Sigmoid colon (tissue), 7 donors: ENCODE measurements around the gene CHCHD6. TPM values are rescaled to one million over a fixed set of nuclear protein-coding genes. Genes with fewer than 3 reads are reported as not detected.

Source experiments
- DNase-seq: peaks from one replicate; pipeline ENCODE4 v3.0.0-alpha.2; 2019
- H3K27ac ChIP-seq, 4 donors: fragments of 200-600 bp; sonication (generic); one replicate each; pipeline ENCODE4 v1.5.1; 2016 to 2019; ENCODE audit warnings: mild to moderate bottlenecking in 1 of 4
- H3K27me3 ChIP-seq, 3 donors: fragments of 200-600 bp; sonication (generic); one replicate each; pipeline ENCODE4 v1.5.1; 2019; ENCODE audit warnings: mild to moderate bottlenecking in 1 of 3
- H3K36me3 ChIP-seq, 4 donors: fragments of 200-600 bp; sonication (generic); one replicate each; pipeline ENCODE4 v1.5.1; 2016 to 2019
- H3K4me1 ChIP-seq, 4 donors: fragments of 200-600 bp; sonication (generic); one replicate each; pipeline ENCODE4 v1.5.1; 2017 to 2019
- H3K4me3 ChIP-seq, 4 donors: fragments of 200-600 bp; sonication (generic); one replicate each; pipeline ENCODE4 v1.5.1; 2017 to 2019; ENCODE audit warnings: mild to moderate bottlenecking in 2 of 4, moderate library complexity in 1 of 4
- H3K9me3 ChIP-seq, 4 donors: fragments of 200-600 bp in 3 of 4; sonication (generic) in 3 of 4; one replicate each; pipeline versions ENCODE4 v1.5.1 to v1.6.1; 2013 to 2019
- CTCF ChIP-seq, 4 experiments: fragments of 450-650 bp in 3 of 4; fragments of 200-600 bp in 1 of 4; IDR thresholded peaks; one replicate each; pipeline ENCODE4 v1.5.1; 2016 to 2019; ENCODE audit warnings: antibody characterized with exemption in 4 of 4, mild to moderate bottlenecking in 3 of 4, moderate library complexity in 2 of 4
- EP300 ChIP-seq, 4 donors: sonication (generic); formaldehyde crosslinking; IDR thresholded peaks; one replicate each; pipeline ENCODE4 v1.6.1; 2017; ENCODE audit warnings: antibody characterized with exemption in 4 of 4
- POLR2A ChIP-seq, 2 donors: fragments of 450-650 bp; IDR thresholded peaks; one replicate each; pipeline ENCODE4 v1.6.1; 2016; ENCODE audit warnings: antibody characterized with exemption in 2 of 2, mild to moderate bottlenecking in 2 of 2, moderate library complexity in 2 of 2
- POLR2AphosphoS5 ChIP-seq, 4 donors: sonication (generic); formaldehyde crosslinking; IDR thresholded peaks; one replicate each; pipeline ENCODE4 v1.6.1; 2017; ENCODE audit warnings: antibody characterized with exemption in 4 of 4
- WGBS, 2 donors: extraction: QIAGEN DNeasy Blood & Tissue Kit; methylation state at CpG; one replicate each; pipeline ENCODE4 v1.1.7; 2013; 5-methylcytosine and 5-hydroxymethylcytosine counted together
- intact Hi-C: fragments of 100-400 bp; cut with DNase I; formaldehyde crosslinking; loops from one replicate; pipeline ENCODE4 v1.15.1; 2023
- polyA plus RNA-seq, 3 donors: library from polyadenylated mRNA; stranded (reverse); fragments of 200-250 nt; gene quantifications; one replicate each; pipeline ENCODE4 v1.2.3, GENCODE V29; 2013
- total RNA-seq, 4 donors: library from RNA; depleted of rRNA; stranded (reverse); fragments of >200 nt; gene quantifications; one replicate each; pipeline ENCODE4 v1.1.0, GENCODE V29; 2016
- donor health status: healthy with polysubstance abuse.
- donor health status: Bipolar disorder and iron deficiency.
- donor health status: healthy.

The CHCHD6 gene
- total and polyA plus RNA-seq, 7 donors: 8.0 to 20.9 (median 14.4) TPM

GRCh38 chr3:126870608-126871210, 166.7 kb downstream of the CHCHD6 start:
- intact Hi-C loops: no loop called here
- Histone ChIP-seq H3K4me3 (no peak overlapping the region), H3K9me3 (no peaks in the 10 kb centered on the region), H3K4me1 (no peaks in the 10 kb centered on the region), H3K27ac (peak overlapping the region in 1 of 4 donors; percentile 14), H3K27me3 (no peaks in the 10 kb centered on the region), H3K36me3 (no peaks in the 10 kb centered on the region)
- 95 to 96% methylated on average over 9 of the region's 9 CpGs for WGBS, 2 donors
- DNase-seq: peak; percentile 64
- no peak for TF ChIP-seq CTCF (IDR thresholded peaks at IDR 0.05)
- no peak for TF ChIP-seq EP300 (IDR thresholded peaks at IDR 0.05)
- TF ChIP-seq POLR2AphosphoS5 (IDR thresholded peaks at IDR 0.05): no peak
- no peak for TF ChIP-seq POLR2A (IDR thresholded peaks at IDR 0.05)

GRCh38 chr3:126872701-126873342, 168.8 kb downstream of the CHCHD6 start:
- DNase-seq: no peak
- TF ChIP-seq EP300 (IDR thresholded peaks at IDR 0.05) (no peak), POLR2AphosphoS5 (IDR thresholded peaks at IDR 0.05) (no peak), POLR2A (IDR thresholded peaks at IDR 0.05) (no peak), CTCF (IDR thresholded peaks at IDR 0.05) (no peak)
- WGBS, 2 donors: 81 to 90% methylated on average over 10 of the region's 10 CpGs
- no peaks in the 10 kb centered on the region for H3K9me3 ChIP-seq
- H3K36me3 ChIP-seq: no peaks in the 10 kb centered on the region
- no peak overlapping the region for H3K4me3 ChIP-seq
- H3K27ac ChIP-seq: no peak overlapping the region
- intact Hi-C loops: no loop called here
- no peaks in the 10 kb centered on the region for H3K4me1 ChIP-seq
- no peaks in the 10 kb centered on the region for H3K27me3 ChIP-seq

- H3K4me1 ChIP-seq: no peaks in the 10 kb centered on the region
- no peak overlapping the region for H3K27ac ChIP-seq
- no peaks in the 10 kb centered on the region for H3K27me3 ChIP-seq
- no peaks in the 10 kb centered on the region for H3K9me3 ChIP-seq
- 92 to 96% methylated on average over 1 of the region's 1 CpG for WGBS, 2 donors
- intact Hi-C loops: no loop called here
- no peaks in the 10 kb centered on the region for H3K36me3 ChIP-seq
- H3K4me3 ChIP-seq: no peak overlapping the region
- TF ChIP-seq POLR2AphosphoS5 (IDR thresholded peaks at IDR 0.05) (no peak), CTCF (IDR thresholded peaks at IDR 0.05) (no peak), POLR2A (IDR thresholded peaks at IDR 0.05) (no peak), EP300 (IDR thresholded peaks at IDR 0.05) (no peak)
- DNase-seq: no peak
Observed at GRCh38 chr3:126873416-126873815, 169.4 kb downstream of the CHCHD6 start.

- intact Hi-C loops: no loop called here
- H3K4me1 ChIP-seq: no peaks in the 10 kb centered on the region
- H3K9me3 ChIP-seq: no peaks in the 10 kb centered on the region
- no peak overlapping the region for H3K4me3 ChIP-seq
- H3K27ac ChIP-seq: no peak overlapping the region
- no peaks in the 10 kb centered on the region for H3K36me3 ChIP-seq
- no peak for TF ChIP-seq POLR2A (IDR thresholded peaks at IDR 0.05)
- no peak for TF ChIP-seq EP300 (IDR thresholded peaks at IDR 0.05)
- TF ChIP-seq POLR2AphosphoS5 (IDR thresholded peaks at IDR 0.05): no peak
- TF ChIP-seq CTCF (IDR thresholded peaks at IDR 0.05): no peak
- no peak for DNase-seq
- H3K27me3 ChIP-seq: no peaks in the 10 kb centered on the region
- 97 to 99% methylated on average over 3 of the region's 3 CpGs for WGBS, 2 donors
Observed at GRCh38 chr3:126878664-126879063, 174.6 kb downstream of the CHCHD6 start.
